Measurements from ENCODE around the gene VDR. TPM values are rescaled to one million over a fixed set of nuclear protein-coding genes. Genes with fewer than 3 reads are reported as not detected.

VDR gene
- polyA plus RNA-seq, 6 donors from 2014 or later, result 0.05 to 0.44 TPM; not detected in 4

GRCh38 chr12:47841910-47842309 is 62.9 kb downstream of the VDR start:
- ATAC-seq (ENCODE audit: low read depth in 2 of 2) (no peak), DNase-seq (no peak)
- Mint-ChIP-seq H3K36me3 (no peaks in the 10 kb centered on the region), H3K27me3 (peaks cover 0 to 6% (median 4%) of the 10 kb centered on the region in 3 donors), H3K4me3 (no peak overlapping the region), H3K9me3 (no peaks in the 10 kb centered on the region), H3K27ac (peak overlapping the region in 1 of 6 donors; percentile 49), H3K4me1 (peaks cover 5 to 7% (median 7%) of the 10 kb centered on the region in 3 donors)

- H3K36me3 Mint-ChIP-seq, result no peaks in the 10 kb centered on the region
- DNase-seq (no peak), ATAC-seq (ENCODE audit: low read depth in 2 of 2) (no peak)
- peaks cover 7 to 9% (median 8%) of the 10 kb centered on the region in 3 donors for H3K4me1 Mint-ChIP-seq
- no peak overlapping the region for H3K4me3 Mint-ChIP-seq
- peak overlapping the region in 1 of 6 donors; percentile 33 for H3K27ac Mint-ChIP-seq
- H3K27me3 Mint-ChIP-seq, result peaks cover 0 to 6% (median 4%) of the 10 kb centered on the region in 3 donors
- no peaks in the 10 kb centered on the region for H3K9me3 Mint-ChIP-seq
Measured at GRCh38 chr12:47841501-47841900, 63.3 kb downstream of the VDR start.

DNA sequence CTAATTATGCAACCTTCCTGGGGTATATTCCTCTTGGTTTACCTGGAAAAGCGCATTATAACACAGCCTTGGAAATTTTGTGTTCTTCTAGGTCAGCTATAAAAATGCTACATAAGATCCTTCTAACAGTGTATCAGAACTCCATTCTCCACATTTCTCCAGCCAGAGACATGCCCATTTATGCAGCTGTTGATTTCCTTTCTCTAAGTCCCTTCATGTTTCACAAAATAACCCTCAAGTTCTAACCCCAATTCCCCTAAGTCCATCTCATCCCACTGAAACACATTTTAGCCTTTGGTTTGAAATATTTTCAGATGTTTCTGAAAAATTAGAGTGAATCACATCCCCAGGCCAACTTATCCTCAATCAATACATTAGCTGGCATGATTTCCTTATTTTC is 64.2 kb downstream of the VDR start:
- H3K4me3 Mint-ChIP-seq, result no peak overlapping the region
- peaks cover 0 to 6% (median 4%) of the 10 kb centered on the region in 3 donors for H3K27me3 Mint-ChIP-seq
- no peaks in the 10 kb centered on the region for H3K36me3 Mint-ChIP-seq
- no peak for DNase-seq
- H3K9me3 Mint-ChIP-seq, result no peaks in the 10 kb centered on the region
- no peak for ATAC-seq (ENCODE audit: low read depth in 2 of 2)
- H3K4me1 Mint-ChIP-seq, result peaks cover 11 to 18% (median 14%) of the 10 kb centered on the region in 3 donors
- H3K27ac Mint-ChIP-seq, result no peak overlapping the region

DNA sequence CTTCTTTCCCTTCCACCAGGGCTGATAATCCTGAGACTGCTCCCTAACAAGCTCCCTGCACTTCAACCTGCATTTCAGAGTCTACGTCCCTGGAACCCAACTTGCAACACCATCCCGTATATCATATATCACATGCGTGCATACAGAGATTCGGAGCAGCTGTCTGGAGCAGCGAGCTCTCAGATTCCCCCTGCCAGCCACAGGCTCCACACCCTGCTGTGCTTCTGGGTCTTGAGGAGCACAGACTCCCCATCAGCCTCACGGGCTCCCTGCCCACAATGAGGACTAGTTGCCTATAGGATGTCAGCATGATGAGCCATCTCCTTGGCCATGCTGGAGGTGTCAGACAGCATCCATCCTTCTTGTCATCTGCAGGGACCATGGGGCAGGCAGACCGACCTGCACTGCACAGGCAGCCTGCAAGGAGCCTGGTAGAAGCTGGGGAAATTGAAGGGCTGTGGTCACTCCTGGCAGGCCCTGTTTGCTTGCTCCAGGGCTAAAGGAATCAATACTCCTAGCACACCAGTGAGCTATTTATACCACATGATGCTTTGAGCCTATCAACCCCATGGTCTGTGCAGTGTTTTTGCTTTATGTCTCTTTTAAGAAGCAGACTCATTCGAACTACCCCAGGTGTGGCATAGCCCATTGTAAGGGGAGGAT is 65.4 kb downstream of the VDR start:
- Mint-ChIP-seq H3K36me3 (no peaks in the 10 kb centered on the region), H3K9me3 (no peaks in the 10 kb centered on the region), H3K27ac (peak overlapping the region in 1 of 6 donors; percentile 50), H3K4me1 (peaks cover 23 to 30% (median 23%) of the 10 kb centered on the region in 3 donors), H3K4me3 (no peak overlapping the region), H3K27me3 (no peaks in the 10 kb centered on the region)
- ATAC-seq (ENCODE audit: low read depth in 2 of 2) (no peak), DNase-seq (no peak)

DNA sequence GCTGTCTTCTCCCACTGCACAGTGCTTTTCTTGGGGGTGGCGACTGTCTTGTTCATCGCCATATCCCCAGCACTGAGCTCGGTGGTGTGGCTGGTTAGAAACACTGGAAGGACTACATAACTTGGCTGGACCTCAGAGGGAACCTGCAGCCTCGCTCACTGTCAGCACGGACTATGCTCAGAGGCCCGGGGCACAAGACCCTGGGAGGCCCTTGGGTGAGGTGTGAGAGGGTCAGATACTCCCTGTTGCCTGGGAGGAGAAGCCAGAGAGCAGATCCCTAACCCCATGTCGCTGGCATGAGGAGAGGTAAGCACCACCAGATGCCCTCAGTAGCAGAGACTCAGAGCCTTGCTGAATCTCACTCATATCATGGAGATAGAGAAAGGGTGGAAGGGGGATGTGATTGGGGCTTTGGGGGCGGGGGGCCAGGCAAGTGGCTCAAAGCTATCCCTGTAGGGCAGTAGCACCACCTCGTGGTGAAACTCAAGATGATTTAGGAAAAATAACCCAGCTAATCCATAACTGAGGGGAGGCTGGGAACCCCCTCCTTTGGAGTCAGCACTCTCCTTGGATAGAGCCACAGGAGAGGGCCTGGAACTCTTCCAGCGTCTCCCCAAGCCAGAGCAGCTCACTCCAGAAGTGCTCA is 66.4 kb downstream of the VDR start:
- Mint-ChIP-seq H3K9me3 (no peaks in the 10 kb centered on the region), H3K27ac (peak overlapping the region in 3 of 6 donors; percentile 33 to 63 (median 35)), H3K4me1 (peaks cover 26 to 36% (median 27%) of the 10 kb centered on the region in 3 donors), H3K4me3 (no peak overlapping the region), H3K36me3 (no peaks in the 10 kb centered on the region), H3K27me3 (no peaks in the 10 kb centered on the region)
- ATAC-seq (ENCODE audit: low read depth in 2 of 2) (peak; percentile 34 to 66), DNase-seq (peak; percentile 36)

DNA sequence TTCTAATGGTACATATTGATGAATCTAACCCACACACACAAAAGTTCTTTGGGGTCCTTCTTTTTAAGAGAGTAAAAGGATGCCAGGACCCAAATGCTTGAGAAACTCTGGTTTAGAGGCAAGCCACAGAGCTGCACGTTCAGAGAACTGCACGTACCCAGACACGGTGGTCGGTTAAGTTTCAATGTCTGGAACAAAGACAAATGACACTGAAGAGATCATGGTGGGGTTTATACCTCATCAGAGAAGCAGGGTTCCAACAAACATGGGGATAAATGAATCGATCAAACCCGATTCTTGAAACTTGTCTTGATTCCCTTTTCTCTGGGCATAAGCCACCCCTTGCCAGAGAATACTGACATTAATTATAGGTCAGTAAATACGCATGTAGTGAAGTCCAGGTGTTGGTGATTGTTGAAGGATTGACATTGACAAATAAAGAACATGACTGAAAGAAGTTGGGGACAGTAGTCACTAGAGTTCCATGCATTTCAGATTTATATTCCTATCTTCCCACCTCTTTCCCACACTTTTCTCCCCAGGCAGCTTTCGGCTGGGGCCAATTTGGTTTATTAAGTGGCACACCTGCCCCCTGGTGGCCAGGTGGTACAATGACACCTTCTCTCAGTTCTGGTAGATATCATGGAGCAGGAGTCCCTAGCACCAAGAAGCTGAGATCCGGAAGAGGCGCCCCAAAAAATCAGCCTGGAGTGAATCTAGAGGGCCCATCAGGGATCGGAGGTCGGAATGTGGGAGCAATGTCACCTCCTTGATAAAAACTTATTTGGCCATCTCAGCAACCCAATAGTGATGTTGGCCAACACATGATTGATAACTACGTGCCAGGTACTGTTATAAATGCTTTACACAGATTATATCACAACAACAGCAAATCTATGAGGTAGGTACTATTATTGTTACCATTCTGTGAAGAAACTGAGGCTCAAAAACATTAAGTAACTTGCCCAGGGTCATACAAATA is 67.3 kb downstream of the VDR start:
- H3K36me3 Mint-ChIP-seq, result no peaks in the 10 kb centered on the region
- H3K27me3 Mint-ChIP-seq, result no peaks in the 10 kb centered on the region
- H3K27ac Mint-ChIP-seq, result peak overlapping the region; percentile 0 to 80 (median 8)
- H3K9me3 Mint-ChIP-seq, result no peaks in the 10 kb centered on the region
- peak; percentile 49 to 61 for ATAC-seq (ENCODE audit: low read depth in 2 of 2)
- DNase-seq, result peak; percentile 64
- no peak overlapping the region for H3K4me3 Mint-ChIP-seq
- H3K4me1 Mint-ChIP-seq, result peaks cover 33 to 44% (median 36%) of the 10 kb centered on the region in 3 donors

DNA sequence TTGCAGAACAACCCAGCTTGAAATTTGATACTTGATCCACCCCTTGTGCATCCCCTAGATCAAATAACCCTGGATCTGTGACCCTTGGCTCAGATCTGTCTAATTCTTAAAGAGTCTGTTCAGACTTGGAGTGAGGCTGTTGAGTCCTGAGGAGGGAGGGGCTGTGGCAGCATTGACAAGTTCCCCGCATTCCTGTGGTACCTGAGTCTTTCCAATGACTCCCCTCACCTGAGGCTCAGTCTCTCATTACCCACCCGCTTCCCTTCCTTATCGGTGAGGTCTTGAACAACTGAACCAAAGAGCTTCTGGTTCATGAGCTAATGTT is 69.0 kb downstream of the VDR start:
- H3K4me1 Mint-ChIP-seq, result peaks cover 36 to 53% (median 41%) of the 10 kb centered on the region in 3 donors
- peak overlapping the region in 2 of 6 donors; percentile 32 to 65 for H3K27ac Mint-ChIP-seq
- H3K4me3 Mint-ChIP-seq, result no peak overlapping the region
- no peaks in the 10 kb centered on the region for H3K36me3 Mint-ChIP-seq
- H3K9me3 Mint-ChIP-seq, result no peaks in the 10 kb centered on the region
- no peak for DNase-seq
- no peak for ATAC-seq (ENCODE audit: low read depth in 2 of 2)
- no peaks in the 10 kb centered on the region for H3K27me3 Mint-ChIP-seq

GRCh38 chr12:47835006-47835830 is 69.6 kb downstream of the VDR start:
- Mint-ChIP-seq H3K4me1 (peaks cover 36 to 53% (median 41%) of the 10 kb centered on the region in 3 donors), H3K36me3 (no peaks in the 10 kb centered on the region), H3K27ac (peak overlapping the region in 5 of 6 donors; percentile 26 to 65 (median 46)), H3K27me3 (no peaks in the 10 kb centered on the region), H3K9me3 (no peaks in the 10 kb centered on the region), H3K4me3 (peak overlapping the region in 2 of 8 donors; percentile 29 to 55)
- DNase-seq, result no peak
- peak in 1 of 2 donors; percentile 11 for ATAC-seq (ENCODE audit: low read depth in 2 of 2)

DNA sequence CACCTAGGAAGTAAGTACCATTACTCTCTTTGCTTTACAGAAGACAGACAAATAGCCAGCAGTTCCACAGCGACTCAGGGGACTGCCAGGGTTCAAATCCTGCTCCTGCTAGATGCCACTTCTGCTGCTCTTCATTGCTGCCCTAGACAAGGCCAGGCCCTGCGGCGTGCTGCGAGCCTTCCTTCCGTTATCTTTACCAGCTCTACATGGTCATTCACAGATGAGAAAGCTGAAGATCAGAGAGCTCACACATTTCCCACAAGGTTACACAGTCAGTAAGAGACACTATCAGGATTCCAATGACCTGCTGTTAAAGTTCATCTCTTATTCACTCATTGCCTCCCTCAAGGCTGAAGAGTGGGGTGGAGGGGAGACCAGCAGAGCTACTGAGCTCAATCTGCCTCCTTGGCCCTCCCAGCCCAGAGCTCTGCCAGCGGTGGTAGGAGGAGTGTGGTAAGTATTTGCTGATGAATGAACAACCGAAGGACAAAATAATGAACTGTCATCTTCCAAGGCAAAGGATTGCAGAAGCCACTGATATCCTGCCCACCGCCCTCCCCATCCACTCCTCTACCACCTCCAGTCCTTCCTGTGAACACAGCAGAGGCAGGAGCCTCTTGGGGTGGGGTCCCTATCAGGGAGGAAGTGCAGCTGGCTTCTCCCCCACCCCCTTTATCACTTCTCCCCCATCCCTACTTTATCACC is 70.4 kb downstream of the VDR start:
- peak overlapping the region in 4 of 6 donors; percentile 15 to 76 (median 62) for H3K27ac Mint-ChIP-seq
- DNase-seq (no peak), ATAC-seq (ENCODE audit: low read depth in 2 of 2) (no peak)
- H3K27me3 Mint-ChIP-seq, result no peaks in the 10 kb centered on the region
- H3K4me1 Mint-ChIP-seq, result peaks cover 36 to 53% (median 41%) of the 10 kb centered on the region in 3 donors
- H3K9me3 Mint-ChIP-seq, result no peaks in the 10 kb centered on the region
- H3K4me3 Mint-ChIP-seq, result peak overlapping the region in 1 of 8 donors; percentile 12
- no peaks in the 10 kb centered on the region for H3K36me3 Mint-ChIP-seq

GRCh38 chr12:47833591-47834012 is 71.2 kb downstream of the VDR start:
- no peaks in the 10 kb centered on the region for H3K9me3 Mint-ChIP-seq
- ATAC-seq (ENCODE audit: low read depth in 2 of 2) (no peak), DNase-seq (no peak)
- peak overlapping the region in 2 of 6 donors; percentile 76 for H3K27ac Mint-ChIP-seq
- H3K4me1 Mint-ChIP-seq, result peaks cover 36 to 53% (median 41%) of the 10 kb centered on the region in 3 donors
- no peaks in the 10 kb centered on the region for H3K27me3 Mint-ChIP-seq
- no peak overlapping the region for H3K4me3 Mint-ChIP-seq
- no peaks in the 10 kb centered on the region for H3K36me3 Mint-ChIP-seq

- no peaks in the 10 kb centered on the region for H3K36me3 Mint-ChIP-seq
Measured at GRCh38 chr12:47832263-47832933, 72.4 kb downstream of the VDR start.

DNA sequence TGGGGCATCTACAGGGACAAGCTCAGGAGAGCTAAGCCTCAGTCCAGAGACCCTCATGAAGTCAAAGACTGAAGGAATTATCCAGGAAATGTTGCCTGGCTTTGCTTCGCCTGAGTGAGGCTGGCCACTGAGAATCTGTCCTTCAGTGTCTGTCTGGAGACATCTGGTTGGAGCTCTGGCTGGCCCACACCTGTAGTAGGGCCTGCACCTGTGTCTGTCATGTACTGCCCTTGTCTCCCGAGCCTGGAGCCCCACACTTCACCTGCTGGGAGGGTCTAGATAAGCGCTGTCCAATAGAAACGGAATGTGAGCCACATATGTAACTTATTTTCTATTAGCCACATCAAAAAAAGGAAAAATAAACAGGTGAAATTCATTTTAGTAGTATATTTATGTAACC is 75.2 kb downstream of the VDR start:
- DNase-seq (no peak), ATAC-seq (ENCODE audit: low read depth in 2 of 2) (no peak)
- H3K36me3 Mint-ChIP-seq, result no peaks in the 10 kb centered on the region
- peaks cover 23 to 43% (median 25%) of the 10 kb centered on the region in 3 donors for H3K4me1 Mint-ChIP-seq
- peaks cover 0 to 4% (median 0%) of the 10 kb centered on the region in 3 donors for H3K27me3 Mint-ChIP-seq
- no peak overlapping the region for H3K27ac Mint-ChIP-seq
- no peaks in the 10 kb centered on the region for H3K9me3 Mint-ChIP-seq
- no peak overlapping the region for H3K4me3 Mint-ChIP-seq

More at GRCh38 chr12:47832263-47832933, 72.4 kb downstream of the VDR start:
- H3K9me3 Mint-ChIP-seq, result no peaks in the 10 kb centered on the region
- ATAC-seq (ENCODE audit: low read depth in 2 of 2) (peak; percentile 59 to 62), DNase-seq (peak; percentile 46)
- no peaks in the 10 kb centered on the region for H3K27me3 Mint-ChIP-seq
- H3K4me1 Mint-ChIP-seq, result peaks cover 32 to 49% (median 35%) of the 10 kb centered on the region in 3 donors
- H3K27ac Mint-ChIP-seq, result peak overlapping the region in 4 of 6 donors; percentile 76 to 92 (median 82)
- H3K4me3 Mint-ChIP-seq, result peak overlapping the region in 1 of 8 donors; percentile 66

Data from naive B cell (primary cell).